Measurements from ENCODE around the gene ZFR. TPM values are rescaled to one million over a fixed set of nuclear protein-coding genes. Genes with fewer than 3 reads are reported as not detected.

Gene ZFR
- total RNA-seq, 1 experiment from 2014 or later: 78.3 TPM

- no peaks in the 10 kb centered on the region for H3K27me3 ChIP-seq (replicated peaks; ENCODE audit: control insufficient read depth, insufficient read depth, low read length)
- intact Hi-C loops (cut with micrococcal nuclease; ENCODE audit: unreplicated experiment): no loop called here
- no peak for TF ChIP-seq CTCF (IDR thresholded peaks at IDR 0.05; ENCODE audit: insufficient read depth in 1 of 2, low read depth in 1 of 2, low read length in 1 of 2, severe bottlenecking in 1 of 2, unreplicated experiment in 1 of 2)
- ChIA-PET POLR2A (no interaction called here), CTCF (no interaction called here)
- no peak for DNase-seq
- Mint-ChIP-seq H3K4me3 (ENCODE audit: unreplicated experiment) (no peak overlapping the region), H3K4me1 (ENCODE audit: low read depth, unreplicated experiment) (peaks cover 8% of the 10 kb centered on the region), H3K27ac (ENCODE audit: unreplicated experiment) (no peak overlapping the region), H3K36me3 (ENCODE audit: insufficient read depth, unreplicated experiment) (peaks cover 72% of the 10 kb centered on the region), H3K27me3 (ENCODE audit: insufficient read depth, unreplicated experiment) (no peaks in the 10 kb centered on the region), H3K9me3 (ENCODE audit: unreplicated experiment) (peaks cover 9% of the 10 kb centered on the region)
- no TSS peak for BruUV-seq (replicated peaks)
- H3K9me3 ChIP-seq: peaks cover 18% of the 10 kb centered on the region
- no peaks in the 10 kb centered on the region for H3K4me1 ChIP-seq
- no peak overlapping the region for H3K4me3 ChIP-seq (ENCODE audit: low read depth, low read length)
- peaks cover 7% of the 10 kb centered on the region for H3K36me3 ChIP-seq (ENCODE audit: control insufficient read depth, insufficient read depth, low read length)
Observed at GRCh38 chr5:32428426-32428825, 16.1 kb downstream of the ZFR start.

GRCh38 chr5:32426440-32427151, 17.9 kb downstream of the ZFR start:
- TF ChIP-seq CTCF (IDR thresholded peaks at IDR 0.05; ENCODE audit: insufficient read depth in 1 of 2, low read depth in 1 of 2, low read length in 1 of 2, severe bottlenecking in 1 of 2, unreplicated experiment in 1 of 2): no peak
- peaks cover 8% of the 10 kb centered on the region for H3K4me1 Mint-ChIP-seq (ENCODE audit: low read depth, unreplicated experiment)
- no peak overlapping the region for H3K4me3 ChIP-seq (ENCODE audit: low read depth, low read length)
- H3K36me3 ChIP-seq (ENCODE audit: control insufficient read depth, insufficient read depth, low read length): peaks cover 7% of the 10 kb centered on the region
- no peak for DNase-seq
- ChIA-PET CTCF (no interaction called here), POLR2A (no interaction called here)
- no peaks in the 10 kb centered on the region for H3K27me3 ChIP-seq (replicated peaks; ENCODE audit: control insufficient read depth, insufficient read depth, low read length)
- BruUV-seq (replicated peaks): no TSS peak
- no peak overlapping the region for H3K27ac Mint-ChIP-seq (ENCODE audit: unreplicated experiment)
- peaks cover 18% of the 10 kb centered on the region for H3K9me3 ChIP-seq
- H3K9me3 Mint-ChIP-seq (ENCODE audit: unreplicated experiment): peaks cover 9% of the 10 kb centered on the region
- peaks cover 67% of the 10 kb centered on the region for H3K36me3 Mint-ChIP-seq (ENCODE audit: insufficient read depth, unreplicated experiment)
- no peaks in the 10 kb centered on the region for H3K4me1 ChIP-seq
- no peaks in the 10 kb centered on the region for H3K27me3 Mint-ChIP-seq (ENCODE audit: insufficient read depth, unreplicated experiment)
- intact Hi-C loops (cut with micrococcal nuclease; ENCODE audit: unreplicated experiment): no loop called here
- H3K4me3 Mint-ChIP-seq (ENCODE audit: unreplicated experiment): no peak overlapping the region

- TF ChIP-seq CTCF (IDR thresholded peaks at IDR 0.05; ENCODE audit: insufficient read depth in 1 of 2, low read depth in 1 of 2, low read length in 1 of 2, severe bottlenecking in 1 of 2, unreplicated experiment in 1 of 2): no peak
- Histone ChIP-seq H3K4me3 (ENCODE audit: low read depth, low read length) (no peak overlapping the region), H3K27me3 (replicated peaks; ENCODE audit: control insufficient read depth, insufficient read depth, low read length) (no peaks in the 10 kb centered on the region), H3K36me3 (ENCODE audit: control insufficient read depth, insufficient read depth, low read length) (peaks cover 3% of the 10 kb centered on the region; the same call in 1 of the 2 replicates), H3K4me1 (no peaks in the 10 kb centered on the region), H3K9me3 (peaks cover 14% of the 10 kb centered on the region)
- intact Hi-C loops (cut with micrococcal nuclease; ENCODE audit: unreplicated experiment): no loop called here
- Mint-ChIP-seq H3K27me3 (ENCODE audit: insufficient read depth, unreplicated experiment) (no peaks in the 10 kb centered on the region), H3K9me3 (ENCODE audit: unreplicated experiment) (no peaks in the 10 kb centered on the region), H3K36me3 (ENCODE audit: insufficient read depth, unreplicated experiment) (peaks cover 52% of the 10 kb centered on the region), H3K4me1 (ENCODE audit: low read depth, unreplicated experiment) (peaks cover 7% of the 10 kb centered on the region), H3K4me3 (ENCODE audit: unreplicated experiment) (no peak overlapping the region), H3K27ac (ENCODE audit: unreplicated experiment) (no peak overlapping the region)
- DNase-seq: no peak
- CTCF ChIA-PET: no interaction called here
- POLR2A ChIA-PET: no interaction called here
- no TSS peak for BruUV-seq (replicated peaks)
Observed at GRCh38 chr5:32422697-32423096, 21.8 kb downstream of the ZFR start.
